AG10803 (cell line): ENCODE data around the gene GALNT10.

Experiments used
- DNase-seq: peaks from one replicate; pipeline ENCODE4 v3.0.0; 2010; ENCODE audit warnings: low read depth
- H3K4me3 ChIP-seq: 2 replicates; pipeline ENCODE4 v1.5.1; 2011; ENCODE audit warnings: mild to moderate bottlenecking, low read length, control low read depth
- TF ChIP-seq, protein P1 (sequence below): conservative IDR thresholded peaks from 2 replicates; pipeline ENCODE4 v1.5.1; 2011; ENCODE audit warnings: mild to moderate bottlenecking, low read length, control low read depth, inconsistent platforms

Gene GALNT10

DNA sequence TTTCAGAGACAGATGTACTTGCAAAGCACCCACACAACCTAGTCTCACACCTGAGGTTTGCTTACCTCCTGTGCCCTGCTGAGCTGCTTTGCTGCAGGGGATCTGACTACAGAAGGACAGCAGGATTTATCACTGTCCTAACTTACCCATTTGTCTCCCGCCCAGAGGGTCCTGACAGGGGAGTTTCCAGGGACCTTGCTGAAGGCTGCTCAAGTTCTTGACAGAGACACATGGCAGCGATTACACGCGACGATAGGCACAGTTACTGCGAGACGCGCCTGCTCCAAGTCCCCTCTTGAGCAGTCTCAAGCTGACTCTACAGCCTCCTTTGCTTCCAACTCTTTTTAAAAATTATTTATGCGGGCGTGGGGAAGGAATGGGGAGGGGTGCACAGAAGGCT is 24.6 kb upstream of the GALNT10 start:
- DNase-seq = no peak
- TF ChIP-seq, protein P1, sequence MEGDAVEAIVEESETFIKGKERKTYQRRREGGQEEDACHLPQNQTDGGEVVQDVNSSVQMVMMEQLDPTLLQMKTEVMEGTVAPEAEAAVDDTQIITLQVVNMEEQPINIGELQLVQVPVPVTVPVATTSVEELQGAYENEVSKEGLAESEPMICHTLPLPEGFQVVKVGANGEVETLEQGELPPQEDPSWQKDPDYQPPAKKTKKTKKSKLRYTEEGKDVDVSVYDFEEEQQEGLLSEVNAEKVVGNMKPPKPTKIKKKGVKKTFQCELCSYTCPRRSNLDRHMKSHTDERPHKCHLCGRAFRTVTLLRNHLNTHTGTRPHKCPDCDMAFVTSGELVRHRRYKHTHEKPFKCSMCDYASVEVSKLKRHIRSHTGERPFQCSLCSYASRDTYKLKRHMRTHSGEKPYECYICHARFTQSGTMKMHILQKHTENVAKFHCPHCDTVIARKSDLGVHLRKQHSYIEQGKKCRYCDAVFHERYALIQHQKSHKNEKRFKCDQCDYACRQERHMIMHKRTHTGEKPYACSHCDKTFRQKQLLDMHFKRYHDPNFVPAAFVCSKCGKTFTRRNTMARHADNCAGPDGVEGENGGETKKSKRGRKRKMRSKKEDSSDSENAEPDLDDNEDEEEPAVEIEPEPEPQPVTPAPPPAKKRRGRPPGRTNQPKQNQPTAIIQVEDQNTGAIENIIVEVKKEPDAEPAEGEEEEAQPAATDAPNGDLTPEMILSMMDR = no peak
- H3K4me3 ChIP-seq = no peak overlapping the region

DNA sequence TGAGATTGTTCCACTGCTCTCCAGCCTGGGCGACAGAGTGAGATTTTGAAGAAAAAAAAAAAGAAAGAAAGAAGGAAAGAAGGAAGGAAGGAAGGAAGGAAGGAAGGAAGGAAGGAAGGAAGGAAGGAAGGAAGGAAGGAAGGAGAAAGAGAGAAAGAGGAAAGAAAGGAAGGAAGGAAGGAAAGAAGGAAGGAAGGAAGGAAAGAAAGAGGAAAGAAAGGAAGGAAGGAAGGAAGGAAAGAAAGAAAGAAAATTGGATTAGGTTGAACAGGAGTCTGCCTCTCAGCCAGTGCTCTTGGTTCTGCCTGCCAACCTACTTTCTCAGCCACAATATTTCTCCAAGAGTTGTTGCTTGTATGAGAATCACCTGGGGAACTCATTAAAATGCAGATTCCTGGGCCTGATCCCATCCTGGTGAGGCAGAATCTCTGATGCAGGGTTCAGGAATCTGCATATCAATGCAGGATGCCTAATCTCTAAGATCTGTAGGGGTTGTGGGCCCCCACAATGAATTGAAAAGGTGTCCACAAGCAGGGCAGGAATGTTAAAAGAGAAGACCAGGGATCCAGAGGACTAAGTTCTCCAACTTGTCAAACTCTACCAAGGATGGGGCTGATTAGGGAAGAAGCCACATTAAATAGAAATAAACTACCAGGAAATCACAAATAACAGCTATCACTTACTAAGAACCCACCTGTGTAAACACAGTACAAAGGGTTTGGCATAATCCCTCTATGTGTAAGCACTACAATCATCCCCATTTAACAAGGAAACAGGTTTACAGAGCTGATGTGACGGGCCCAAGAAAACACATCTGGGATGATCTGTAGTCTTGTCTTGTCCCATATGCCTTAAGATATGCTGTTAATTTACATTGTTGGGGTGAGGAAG is 23.4 kb upstream of the GALNT10 start:
- DNase-seq = no peak
- H3K4me3 ChIP-seq = no peak overlapping the region
- TF ChIP-seq, protein P1 = no peak

DNA sequence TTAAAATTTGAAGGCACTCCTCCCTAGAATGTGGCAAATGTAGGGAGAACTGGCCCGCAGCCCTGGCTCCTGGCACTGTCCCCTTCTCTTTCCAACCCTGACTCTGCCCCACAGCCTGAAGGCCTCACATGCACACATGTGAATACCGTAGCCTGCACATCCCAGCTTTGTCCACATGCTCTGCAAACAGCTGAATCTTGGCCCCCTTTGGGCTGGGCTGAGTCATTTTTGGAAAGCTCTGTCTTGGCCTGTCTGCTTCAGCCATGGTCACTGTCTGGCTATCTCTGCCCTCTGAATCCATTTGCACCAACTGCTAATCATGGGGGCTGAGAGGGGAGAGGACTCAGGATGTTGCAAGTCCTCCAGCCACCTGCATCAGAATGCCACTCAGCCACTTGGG is 22.1 kb upstream of the GALNT10 start:
- TF ChIP-seq, protein P1 = 0 out of 2 replicates have a peak, but pooled peaks have one; percentile 6

DNA sequence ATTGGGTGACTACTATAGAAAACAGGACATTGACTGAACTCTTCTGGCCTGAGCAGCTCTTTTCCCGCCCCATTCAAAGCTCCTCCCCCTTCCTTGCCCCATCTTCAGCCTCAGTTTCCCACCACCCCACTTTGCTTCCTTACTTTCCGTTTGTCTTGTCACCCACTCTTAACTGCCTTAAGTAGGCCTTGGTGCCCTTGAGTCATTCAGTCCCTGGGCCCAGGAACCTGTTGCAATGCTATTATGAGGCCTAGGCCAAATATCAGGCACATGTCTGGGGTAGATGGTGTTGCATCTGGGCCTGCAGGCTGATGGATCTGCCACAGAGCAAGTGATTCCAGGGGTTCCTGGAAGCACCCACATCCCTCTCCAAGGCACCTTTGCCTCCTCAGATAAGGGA is 17.7 kb upstream of the GALNT10 start:
- no peak for DNase-seq
- no peak overlapping the region for H3K4me3 ChIP-seq
- TF ChIP-seq, protein P1 = no peak

More for the DNA sequence above, 22.1 kb upstream of the GALNT10 start:
- no peak overlapping the region for H3K4me3 ChIP-seq
- DNase-seq = peak; percentile 42

DNA sequence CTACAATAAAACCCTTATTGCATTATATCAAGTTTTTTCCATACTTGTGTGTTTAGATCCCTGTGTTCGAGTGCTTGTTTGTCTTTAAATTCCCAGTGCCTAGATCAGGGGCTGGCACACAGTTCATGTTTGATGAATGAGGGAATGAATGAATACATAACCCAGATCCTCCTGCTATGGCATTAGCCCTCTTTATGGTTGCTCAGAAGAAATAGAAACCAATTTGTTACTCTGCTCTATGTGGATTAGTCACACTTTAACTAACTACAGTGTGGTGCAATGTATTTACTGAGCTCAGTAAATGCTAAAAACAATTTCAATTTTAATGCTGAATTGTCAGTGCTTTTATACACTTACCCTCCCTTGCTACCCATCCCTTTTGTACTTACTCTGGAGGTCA is 16.4 kb upstream of the GALNT10 start:
- no peak overlapping the region for H3K4me3 ChIP-seq
- DNase-seq = no peak
- TF ChIP-seq, protein P1 = no peak

DNA sequence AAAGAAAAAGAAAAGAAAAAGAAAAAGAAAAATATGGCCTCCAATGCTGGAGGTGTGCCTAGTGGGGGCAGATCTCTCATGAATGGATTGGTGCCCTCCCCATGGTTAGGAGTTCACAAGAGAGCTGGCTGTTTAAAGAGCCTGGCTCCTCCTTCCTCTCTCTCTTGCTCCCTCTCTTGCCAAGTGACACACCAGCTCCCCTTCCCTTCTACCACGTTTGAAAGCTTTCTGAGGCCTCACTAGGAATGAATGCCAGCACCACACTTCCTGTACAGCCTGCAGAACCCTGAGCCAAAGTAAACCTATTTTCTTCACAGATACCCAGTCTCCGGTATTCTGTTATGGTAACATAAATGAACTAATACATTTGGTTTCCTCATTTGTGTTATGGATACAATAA is 14.4 kb upstream of the GALNT10 start:
- DNase-seq = peak; percentile 52
- H3K4me3 ChIP-seq = no peak overlapping the region
- TF ChIP-seq, protein P1 = no peak

DNA sequence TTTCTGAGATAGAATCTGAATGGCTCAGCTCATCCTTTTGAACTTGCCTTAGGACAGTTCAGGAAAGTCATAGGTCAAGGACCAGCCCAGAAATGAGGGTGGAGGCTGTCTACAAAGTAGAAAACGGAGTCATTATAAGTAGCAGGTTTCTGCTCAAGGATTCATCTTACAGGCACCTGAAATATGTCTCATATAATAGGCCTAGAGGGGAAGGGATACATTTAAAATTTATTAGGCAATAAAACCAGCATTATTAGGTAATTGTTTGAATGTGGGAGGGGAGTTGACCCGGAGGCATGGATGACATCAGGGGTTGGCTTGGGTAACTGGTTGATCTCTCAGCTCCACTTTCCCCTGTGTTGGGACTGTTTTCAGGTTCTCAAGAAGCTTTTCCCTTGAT is 11.9 kb upstream of the GALNT10 start:
- TF ChIP-seq, protein P1 = no peak
- DNase-seq = no peak
- no peak overlapping the region for H3K4me3 ChIP-seq
